GM19099 (cell line): Measurements from ENCODE around the gene ABRAXAS1.

Experiments used
- POLR2A ChIP-seq: IDR thresholded peaks from 3 replicates; pipeline ENCODE4 v1.6.1; 2011; ENCODE audit warnings: low read depth; ENCODE audit not compliant: insufficient read length; ENCODE audit errors: extremely low read depth

Gene ABRAXAS1

DNA sequence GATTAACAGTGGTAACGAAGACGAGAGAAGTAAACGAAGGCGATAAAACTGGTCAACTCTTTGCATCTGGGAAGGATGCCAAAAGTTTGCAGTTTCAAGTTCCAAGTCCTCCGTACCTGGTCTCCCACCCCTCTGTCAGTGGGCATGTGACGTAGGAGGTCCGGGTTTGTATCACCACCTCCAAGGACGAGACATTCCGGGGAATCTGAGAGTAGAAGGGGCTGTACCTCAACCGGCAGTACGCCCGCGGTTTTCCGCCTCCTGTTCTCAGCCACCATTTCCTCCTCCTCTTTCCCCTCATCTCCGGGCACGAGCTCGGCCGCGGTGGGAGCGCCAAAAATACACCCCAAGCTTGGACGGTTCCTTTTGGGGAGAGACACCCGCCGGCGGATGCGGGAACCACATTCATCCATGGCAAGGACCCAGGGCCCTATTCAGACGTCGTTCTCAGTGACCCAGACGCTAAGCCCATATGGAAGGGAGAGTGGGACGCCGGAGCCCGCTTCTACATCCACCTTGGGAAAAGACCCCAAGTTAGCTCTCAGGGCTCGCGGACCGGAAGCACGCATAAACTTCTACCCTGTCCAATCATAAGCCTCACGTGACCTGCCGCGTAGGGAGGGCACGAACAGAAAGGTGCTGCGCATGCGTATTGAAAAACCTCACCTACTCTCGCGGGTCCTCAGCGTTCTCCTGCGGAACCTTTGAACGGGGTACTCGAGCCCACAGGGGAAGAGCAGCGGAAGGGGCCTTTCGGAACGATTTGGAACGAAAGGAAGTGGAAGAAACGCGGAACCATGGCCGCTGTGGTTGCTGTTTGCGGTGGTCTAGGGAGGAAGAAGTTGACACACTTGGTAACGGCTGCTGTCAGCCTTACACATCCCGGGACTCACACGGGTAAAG, 29.4 kb downstream of the ABRAXAS1 start, which contains the start of the genes HELQ and MRPS18C:
Gene HELQ (minus strand): TSS at position 543 of the 903 bp plus-strand sequence. CDS start 130 bp downstream, at position 413.
Gene MRPS18C (plus strand): TSS at position 778 of the 903 bp plus-strand sequence. CDS start 20 bp downstream, at position 798.
- peak; percentile 91 for TF ChIP-seq POLR2A

DNA sequence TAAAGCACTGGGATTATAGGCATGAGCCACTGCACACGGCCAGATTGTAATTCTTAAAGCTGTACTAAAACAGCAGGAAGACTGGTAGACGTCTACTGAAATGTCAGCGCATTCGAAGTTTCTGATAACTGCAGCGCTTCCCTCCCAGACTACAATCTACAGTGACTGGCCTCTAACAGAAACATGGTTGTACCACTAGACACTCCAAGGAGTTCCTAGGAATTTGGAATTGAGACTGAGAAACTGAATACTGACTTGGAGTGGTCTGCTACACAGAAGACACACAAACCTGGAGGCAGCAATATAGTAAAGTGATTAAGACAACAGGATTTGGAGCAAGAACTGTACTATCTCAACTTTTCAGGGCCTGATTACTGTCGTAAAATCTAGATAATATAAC, 30.2 kb downstream of the ABRAXAS1 start:
- TF ChIP-seq POLR2A, result no peak

DNA sequence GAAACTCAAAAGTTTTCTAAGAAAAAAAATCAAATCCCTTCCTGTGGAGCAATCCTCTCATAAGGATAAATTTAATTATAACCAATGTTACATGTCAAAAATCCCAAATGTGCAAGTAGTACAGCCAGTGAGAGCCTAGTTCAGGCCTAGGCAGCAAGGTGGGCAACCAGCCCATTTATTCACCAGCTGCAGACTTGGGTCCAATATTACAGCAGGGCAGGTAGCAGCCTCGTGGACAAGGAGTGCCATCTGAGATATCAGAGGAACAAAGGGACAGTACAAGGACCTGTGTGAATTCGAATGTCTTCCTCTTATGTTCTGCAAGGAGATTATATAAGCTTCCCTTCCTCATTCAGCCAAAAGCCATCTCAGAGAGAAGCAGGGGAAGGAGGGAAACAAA, 35.9 kb downstream of the ABRAXAS1 start:
- no peak for TF ChIP-seq POLR2A

DNA sequence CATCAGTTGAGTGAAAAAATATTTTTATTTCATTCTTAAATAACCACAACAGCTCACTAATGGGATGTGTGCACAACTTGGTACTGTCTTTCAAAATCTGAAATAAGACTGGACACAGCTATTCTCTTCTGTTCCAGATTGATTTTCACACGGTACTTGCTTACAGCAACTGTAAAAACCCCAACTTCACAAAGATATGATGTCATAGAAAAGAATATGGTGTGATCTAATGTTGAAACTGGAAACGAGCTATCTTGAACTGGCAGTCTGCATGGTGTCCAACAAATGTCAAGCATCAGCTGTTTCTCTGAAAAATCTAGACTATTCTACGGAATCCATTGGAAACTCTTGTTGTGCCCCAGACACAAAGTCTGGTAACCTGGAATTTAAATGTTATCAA, 44.0 kb downstream of the ABRAXAS1 start:
- TF ChIP-seq POLR2A, result no peak

DNA sequence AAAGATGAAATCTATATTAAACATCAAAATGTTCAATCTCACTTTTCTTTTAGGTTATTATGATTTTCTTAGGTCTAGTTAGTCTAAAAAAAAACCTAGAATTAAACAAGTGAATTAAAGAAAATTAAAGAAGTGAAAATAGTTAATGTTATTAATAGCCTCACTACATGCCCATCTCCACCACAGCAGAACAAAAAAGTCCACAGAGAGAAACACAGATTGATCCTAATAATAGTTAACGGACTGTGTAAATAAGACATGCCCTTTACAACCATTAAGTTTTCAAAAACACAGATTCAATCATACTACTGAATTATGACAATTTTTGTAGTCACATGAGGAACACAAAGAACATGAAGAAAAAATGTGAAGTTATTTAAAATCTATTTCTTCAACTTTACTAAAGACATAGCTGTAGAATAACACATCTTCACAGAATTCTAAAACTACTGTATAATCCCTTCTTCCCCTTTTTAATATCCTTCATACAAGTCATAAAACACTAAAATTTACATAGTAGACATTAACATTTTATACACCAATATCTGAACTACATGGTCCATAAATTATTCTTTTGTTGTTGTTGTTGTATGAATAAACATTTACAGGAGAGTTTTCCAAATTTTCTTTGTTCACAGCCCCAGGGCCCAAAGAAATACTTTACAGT, 44.6 kb downstream of the ABRAXAS1 start:
- no peak for TF ChIP-seq POLR2A

DNA sequence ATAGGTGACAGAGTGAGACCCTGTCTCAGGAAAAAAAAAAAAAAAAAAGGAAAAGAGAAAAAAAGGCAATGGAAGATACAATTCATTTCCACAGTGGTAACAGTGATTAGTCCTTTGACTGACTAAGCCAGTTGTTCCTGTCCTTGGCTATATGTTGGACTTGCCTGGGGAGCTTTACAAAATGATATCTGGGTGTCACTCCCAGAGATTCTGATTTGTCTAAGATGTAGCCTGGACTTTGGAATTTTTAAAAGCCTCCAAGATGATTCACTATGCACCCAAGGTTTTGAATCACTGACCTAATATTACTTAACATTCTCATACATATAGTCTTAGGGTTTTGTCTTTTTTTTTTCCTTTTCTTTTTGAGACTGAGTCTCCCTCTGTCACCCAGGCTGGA, 46.2 kb downstream of the ABRAXAS1 start:
- no peak for TF ChIP-seq POLR2A

DNA sequence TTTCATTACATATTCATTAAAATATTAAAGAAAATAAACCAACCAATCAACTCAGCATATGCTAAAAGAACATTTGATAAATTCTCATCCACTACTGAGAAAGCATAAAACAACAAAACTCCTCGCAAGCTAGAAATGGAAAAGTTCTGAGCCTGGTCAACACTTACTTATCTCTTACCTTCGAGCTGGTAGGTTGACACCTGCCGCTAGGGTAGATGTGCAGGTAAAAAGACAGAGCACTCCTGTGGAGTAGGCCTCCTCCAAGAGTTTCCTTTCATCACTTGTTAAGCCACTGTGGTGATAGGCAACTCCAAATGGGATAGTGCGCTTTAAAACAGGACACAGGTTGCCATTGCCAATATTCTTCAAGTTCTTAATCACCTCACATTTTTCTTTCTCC, 48.2 kb downstream of the ABRAXAS1 start:
- TF ChIP-seq POLR2A, result no peak

DNA sequence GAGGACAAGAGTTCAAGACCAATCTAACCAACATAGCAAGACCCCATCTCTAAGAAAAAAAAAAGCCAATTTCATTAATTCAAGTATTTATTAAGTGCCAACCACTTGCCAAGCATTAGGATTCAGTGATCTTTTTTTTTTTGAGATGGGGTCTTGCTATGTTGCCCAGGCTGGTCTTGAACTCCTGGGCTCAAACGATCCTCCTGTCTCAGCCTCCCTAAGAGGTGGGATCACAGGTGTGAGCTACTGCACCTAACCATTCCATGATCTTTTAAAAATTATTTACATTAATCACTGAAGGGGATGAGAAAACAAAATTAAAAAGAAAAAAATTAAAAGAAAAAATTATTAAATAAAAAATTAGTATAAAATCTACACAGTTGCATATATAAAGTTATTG, 53.7 kb downstream of the ABRAXAS1 start:
- TF ChIP-seq POLR2A, result no peak

DNA sequence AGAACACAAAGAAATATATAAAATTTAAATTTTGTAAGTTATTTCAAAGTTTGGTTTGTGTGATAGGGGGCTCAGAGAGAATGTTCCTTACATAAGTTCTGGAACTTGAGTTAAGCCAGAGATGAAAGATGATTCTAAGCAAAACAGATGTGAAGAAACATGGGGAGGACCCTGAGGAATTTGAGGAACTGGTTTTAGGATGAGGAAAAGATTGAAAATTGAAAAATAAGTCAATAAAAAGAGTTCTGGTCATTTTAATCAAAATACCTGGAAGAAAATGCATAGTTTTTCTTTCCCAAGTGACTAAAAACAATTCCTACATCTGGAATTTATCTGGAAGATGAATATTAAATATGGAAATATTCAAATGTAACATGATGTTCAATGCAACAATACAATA, 66.7 kb downstream of the ABRAXAS1 start:
- no peak for TF ChIP-seq POLR2A

DNA sequence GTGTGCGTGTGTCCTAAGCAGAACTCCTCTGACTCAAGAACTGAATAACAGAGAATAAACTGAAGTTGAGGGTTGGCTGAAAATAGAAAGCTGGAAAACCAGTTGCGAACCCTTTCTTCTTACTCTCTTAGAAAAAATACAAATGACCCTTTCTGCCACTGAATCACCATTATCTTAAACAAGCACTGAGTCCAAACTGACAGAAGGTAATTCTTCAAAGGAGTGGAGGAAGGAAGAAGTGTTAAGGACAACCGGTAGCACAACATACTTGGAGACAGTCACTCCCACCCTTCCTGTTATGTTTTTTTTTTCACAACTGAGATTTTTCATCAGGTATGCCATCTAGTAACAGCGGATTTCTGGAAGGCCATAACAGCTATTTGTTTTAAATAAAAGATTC, 67.3 kb downstream of the ABRAXAS1 start:
- TF ChIP-seq POLR2A, result no peak

DNA sequence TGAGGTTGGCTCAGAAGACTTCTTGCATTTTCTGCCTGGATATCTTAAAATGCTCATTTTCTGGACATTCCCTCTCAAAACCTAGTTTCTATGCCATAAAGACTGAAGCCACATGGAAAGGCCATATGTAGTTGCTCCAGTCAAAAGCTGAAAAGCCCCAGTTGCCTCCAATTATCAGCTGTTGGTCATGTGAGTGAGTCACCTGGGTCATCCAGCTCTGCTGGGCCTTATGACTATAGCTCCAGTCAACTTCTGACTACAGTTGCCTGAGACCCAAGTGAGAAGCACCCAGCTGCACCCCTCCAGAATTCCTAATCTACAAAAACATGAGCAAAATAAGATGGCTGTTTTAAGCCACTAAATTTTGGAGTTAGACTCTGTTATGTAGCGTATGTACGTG, 71.2 kb downstream of the ABRAXAS1 start:
- TF ChIP-seq POLR2A, result no peak
